UCSD-AML1 (cell line): Measurements from ENCODE around the gene PRM1.

Source experiments
- DNase-seq: peaks from one replicate; lab custom pipeline; 2025; ENCODE audit not compliant: unreplicated experiment; lab: John Stamatoyannopoulos, UW

The PRM1 gene

DNA sequence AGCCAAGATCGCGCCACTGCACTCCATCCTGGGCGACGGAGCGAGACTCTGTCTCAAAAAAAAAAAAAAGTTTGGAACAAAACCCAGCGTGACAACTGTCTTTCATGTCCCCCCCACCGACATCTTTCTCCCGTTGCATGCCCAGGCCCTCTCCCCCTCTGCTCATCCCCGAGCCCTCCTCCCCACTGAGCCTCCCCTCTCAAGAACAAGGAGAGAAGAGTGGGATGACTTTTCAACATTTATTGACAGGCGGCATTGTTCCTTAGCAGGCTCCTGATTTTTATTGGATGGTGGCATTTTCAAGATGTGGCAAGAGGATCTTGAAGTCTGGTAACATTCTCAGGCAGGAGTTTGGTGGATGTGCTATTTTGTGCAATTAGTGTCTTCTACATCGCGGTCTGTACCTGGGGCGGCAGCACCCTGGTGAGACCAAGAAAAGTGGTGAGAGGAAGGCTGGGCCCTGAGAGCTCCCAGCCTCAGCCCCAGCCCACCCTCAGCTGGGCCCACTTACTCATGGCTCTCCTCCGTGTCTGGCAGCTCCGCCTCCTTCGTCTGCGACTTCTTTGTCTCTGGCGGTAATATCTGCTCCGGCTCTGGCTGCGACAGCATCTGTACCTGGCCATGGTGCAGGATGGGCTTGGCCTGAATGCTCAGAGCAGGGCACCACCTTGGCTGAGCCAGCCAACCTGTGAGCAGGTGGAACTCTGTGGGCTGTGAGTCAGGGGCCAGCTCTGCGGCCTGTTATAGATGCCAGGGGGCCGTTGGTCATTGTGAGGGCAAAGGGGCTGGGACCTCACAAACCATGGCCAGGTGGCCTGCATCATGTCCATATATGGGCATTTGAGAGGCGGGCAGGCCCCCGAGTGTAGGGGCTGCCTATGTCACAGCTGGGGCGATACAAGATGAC lies at the start of gene PRM1:
Gene PRM1, minus strand, starts transcription at position 715 of the 907 bp plus-strand sequence. Its CDS starts 92 bp downstream, at position 623.
- no peak for DNase-seq

- no peak for DNase-seq
Observed at GRCh38 chr16:11330526-11331237, 49.6 kb upstream of the PRM1 start.

- no peak for DNase-seq
Observed at GRCh38 chr16:11329891-11330290, 48.8 kb upstream of the PRM1 start.

DNA sequence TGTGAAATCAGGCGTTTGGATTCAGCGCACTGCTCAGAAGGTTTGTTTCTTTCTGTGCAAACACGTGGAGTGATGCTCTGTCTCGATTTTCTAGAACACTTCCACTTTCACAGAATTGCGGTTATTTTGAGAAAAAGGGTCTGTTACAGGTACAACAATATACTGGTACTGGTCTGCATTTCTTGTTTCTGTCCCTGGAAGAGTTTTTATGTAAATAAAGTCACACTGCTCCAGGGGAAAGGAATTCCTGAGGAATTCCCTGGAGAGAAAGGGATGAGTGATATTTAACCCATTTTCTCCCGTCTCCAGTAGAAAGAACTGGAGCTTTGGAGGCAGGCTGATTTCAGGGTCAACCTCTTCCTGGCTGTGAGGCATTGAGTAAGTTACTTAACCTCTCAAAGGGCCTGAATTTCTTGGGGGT lies 48.0 kb upstream of the PRM1 start:
- no peak for DNase-seq

GRCh38 chr16:11328172-11329070 lies 47.3 kb upstream of the PRM1 start:
- peak; percentile 58 for DNase-seq

DNA sequence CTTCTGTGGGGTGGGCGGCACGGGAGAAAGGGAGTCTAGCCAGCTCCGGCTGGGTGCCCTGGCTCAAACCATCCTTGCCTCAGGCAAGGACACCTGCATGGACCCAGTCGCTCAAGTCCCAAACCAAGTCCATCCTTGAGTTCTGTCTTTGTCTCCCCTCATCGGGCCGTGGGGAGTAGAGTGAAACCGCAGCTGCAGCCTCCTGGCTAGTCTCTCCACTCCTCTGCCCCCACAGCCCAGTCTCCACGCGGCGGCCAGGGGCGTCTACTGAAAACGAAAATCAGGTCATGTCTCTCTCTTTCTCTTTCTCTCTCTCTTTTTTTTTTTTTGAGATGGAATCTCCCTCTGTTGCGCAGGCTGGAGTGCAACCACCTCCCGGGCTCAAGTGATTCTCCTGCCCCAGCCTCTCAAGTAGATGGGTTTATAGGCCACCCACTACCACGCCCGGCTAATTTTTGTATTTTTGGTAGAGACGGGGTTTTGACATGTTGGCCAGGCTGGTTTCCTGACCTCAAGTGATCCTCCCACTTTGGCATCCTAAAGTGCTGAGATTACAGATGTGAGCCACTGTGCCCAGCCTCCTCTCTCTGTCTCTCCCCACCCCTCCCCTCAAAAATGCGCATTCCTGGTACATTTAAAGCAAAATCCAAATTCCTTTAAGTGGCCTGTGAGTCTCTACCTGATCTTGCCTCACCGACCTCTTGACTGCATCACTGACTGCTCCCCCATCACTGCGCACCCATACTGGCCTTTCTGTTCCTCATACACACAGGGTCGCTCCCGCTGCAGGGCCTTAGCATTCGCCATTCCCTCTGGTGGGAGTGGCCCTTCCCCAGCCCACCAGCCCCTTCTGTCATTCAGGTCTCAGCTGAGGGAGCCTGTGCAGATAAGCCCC lies 46.4 kb upstream of the PRM1 start:
- no peak for DNase-seq

DNA sequence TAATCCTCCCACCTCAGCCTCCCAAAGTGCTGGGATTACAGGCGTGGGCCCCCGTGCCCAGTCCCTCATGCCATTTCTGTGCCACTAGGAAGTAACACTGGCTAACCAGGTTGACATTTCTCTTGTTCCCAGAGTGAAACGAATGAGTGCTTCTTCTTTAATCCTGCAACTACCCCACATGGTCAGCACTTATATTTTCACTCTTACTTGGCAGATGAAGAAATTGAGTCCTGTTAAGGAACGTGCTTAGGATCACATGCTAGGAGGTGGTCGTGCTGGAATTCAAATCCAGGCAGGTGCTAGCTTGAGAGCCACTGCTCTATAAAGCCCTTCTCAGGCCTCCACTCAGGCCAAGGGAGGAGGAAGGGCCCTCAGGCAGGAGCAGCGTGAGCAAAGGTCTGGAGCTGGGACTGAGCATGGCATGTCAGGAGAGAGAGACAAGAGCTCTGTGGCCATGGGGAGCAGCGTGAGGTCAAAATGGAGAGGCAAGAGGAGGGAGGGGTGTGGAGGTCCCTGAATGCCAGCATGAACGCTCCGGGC lies 45.7 kb upstream of the PRM1 start:
- DNase-seq, result no peak

GRCh38 chr16:11326084-11326736 lies 45.1 kb upstream of the PRM1 start:
- DNase-seq, result no peak

GRCh38 chr16:11325404-11326083 lies 44.4 kb upstream of the PRM1 start:
- DNase-seq, result peak; percentile 45

GRCh38 chr16:11323551-11324336 lies 42.6 kb upstream of the PRM1 start:
- DNase-seq, result no peak

DNA sequence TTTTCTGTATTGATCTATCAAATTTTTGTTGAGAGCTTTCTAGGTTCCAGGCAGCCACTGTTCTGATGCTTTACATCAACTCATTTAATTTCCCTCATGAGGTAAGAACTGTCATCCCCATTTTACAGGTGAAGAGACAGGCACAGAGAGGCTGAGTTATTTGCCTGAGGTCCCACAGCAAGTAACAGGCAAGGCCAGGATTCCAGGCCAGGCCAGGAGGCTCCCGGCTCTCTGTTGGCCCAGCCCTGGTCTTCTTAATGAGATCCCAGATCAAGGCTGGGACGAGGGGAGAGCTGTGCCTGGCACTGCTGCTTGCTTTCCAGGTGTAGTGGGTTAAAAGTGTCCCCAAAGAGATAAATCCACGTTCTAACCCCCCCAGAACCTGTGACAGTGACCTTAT lies 41.7 kb upstream of the PRM1 start:
- DNase-seq, result no peak

DNA sequence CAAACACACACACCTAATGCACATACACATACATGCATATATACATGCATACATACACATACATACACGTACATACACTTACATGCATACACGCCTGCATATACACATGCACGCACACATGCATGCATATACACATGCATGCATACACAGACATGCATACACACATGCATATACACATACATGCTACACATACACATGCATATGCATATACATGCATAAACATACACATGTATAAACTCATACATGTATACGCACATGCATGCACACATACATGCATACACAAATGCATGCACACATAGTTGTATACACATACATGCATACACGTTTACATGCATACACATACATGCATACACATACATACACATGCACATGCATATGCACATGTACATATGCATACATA lies 40.5 kb upstream of the PRM1 start:
- DNase-seq, result no peak

DNA sequence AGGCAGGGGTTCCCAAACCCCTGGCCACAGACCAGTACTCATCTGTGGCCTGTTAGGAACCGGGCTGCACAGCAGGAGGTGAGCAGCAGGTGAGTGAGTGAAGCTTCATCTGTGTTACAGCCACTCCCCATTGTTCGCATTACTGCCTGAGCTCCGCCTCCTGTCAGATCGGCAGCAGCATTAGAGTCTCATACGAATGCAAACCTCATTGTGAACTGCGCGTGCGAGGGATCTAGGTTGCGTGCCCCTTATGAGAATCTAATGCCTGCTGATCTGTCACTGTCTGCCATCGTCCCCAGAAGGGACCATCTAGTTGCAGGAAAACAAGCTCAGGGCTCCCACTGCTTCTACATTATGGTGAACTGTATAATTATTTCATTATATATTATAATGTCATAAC lies 39.0 kb upstream of the PRM1 start:
- DNase-seq, result no peak

DNA sequence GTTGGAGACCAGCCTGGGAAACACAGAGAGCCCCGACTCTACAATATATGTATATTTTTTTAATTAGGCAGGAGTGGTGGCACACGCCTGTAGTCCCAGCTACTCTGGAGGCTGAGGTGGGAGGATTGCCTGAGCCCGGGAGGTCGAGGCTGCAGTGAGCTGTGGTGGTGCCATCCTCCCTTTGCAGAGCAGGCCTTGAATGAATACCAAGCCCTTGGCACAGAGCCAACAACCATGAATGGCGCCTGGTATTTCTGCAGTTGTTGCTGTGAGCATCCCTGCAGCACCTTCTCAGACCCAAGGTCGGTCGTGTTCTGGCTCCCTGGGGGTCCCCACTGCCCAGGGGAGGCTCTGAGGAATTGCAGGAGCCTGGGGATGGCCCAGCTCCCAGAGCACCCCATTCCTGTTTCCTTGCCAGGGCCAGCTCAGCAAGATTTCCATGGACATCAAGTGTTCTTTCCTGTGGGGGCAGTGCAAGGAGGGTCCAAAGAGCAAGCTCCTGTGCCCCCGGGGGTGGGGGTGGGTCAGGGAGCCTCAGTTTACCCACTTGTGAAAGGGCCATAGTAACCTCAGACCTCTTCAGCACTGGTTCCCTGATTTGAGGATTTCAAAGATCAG lies 38.5 kb upstream of the PRM1 start:
- no peak for DNase-seq

DNA sequence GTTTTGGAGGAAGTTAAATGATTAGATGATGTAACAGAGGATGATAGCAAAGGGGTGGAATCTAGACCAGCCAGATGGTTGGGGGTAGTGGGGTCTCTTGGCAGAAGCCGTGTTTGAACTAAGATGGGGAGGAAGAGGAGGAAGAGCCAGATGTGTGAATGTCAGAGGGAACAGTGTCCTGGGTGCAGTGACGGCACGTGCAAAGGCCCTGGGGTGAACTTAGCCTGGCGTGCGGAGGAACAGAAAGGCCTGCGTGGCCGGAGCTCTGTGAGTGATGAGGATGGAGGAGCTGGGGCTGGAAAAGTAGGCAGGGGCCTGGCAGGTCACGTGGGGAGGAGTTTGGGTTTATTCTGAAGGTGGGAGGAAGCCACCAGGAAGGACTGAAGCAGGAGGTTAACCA lies 37.7 kb upstream of the PRM1 start:
- DNase-seq, result no peak

DNA sequence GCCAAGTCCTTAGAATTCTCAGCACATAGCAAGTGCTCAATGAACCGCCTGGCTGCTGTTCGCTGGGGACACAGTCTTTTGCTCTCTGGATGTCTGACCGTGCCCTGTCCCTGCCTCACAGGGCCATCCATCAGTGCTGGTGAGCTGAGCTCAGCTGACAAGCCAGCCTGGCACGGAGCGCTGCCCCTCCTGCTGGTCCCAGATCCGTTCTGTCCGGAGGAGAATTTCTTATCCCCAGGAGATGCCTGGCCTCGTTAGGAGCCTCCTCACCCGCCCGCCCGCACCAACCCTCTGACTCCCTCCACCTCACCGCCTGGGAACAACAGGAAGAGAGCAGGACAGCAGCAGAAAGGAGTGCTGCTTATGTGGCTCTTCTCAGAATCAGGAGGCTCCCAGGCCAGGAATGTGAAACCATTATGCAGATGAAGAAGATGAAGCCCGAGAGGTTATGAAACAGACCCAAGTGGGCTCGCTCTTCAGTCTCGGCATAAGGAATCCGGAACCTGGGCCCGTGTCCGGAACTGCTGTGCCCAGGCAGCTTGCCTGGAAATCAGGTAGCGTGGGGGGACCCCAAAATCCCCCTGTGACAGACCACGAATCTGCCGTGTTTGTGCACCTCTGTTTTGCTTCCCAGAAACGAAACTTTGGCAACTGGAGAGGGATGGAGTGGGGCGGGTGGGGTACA lies 35.3 kb upstream of the PRM1 start:
- DNase-seq, result no peak

- peak; percentile 34 for DNase-seq
Observed at GRCh38 chr16:11315510-11315909, 34.4 kb upstream of the PRM1 start.
